Thoracic aorta (tissue), 2 donors: Measurements from ENCODE around the gene ATP2C1. TPM values are rescaled to one million over a fixed set of nuclear protein-coding genes. Genes with fewer than 3 reads are reported as not detected.

ENCODE experiments used
- ATAC-seq: fragments of 150-250 bp; one replicate; pipeline ENCODE4 v1.8.0; 2017; ENCODE audit warnings: low read depth; ENCODE audit not compliant: insufficient number of reproducible peaks, low FRiP score
- DNase-seq: peaks from one replicate; pipeline ENCODE4 v3.0.0-alpha.2; 2020; ENCODE audit warnings: low spot score
- H3K27ac ChIP-seq, 2 donors: fragments of 200-600 bp; sonication (generic); 1 replicate in 1 of 2; 2 replicates in 1 of 2; pipeline ENCODE4 v1.5.1; 2016; ENCODE audit warnings: mild to moderate bottlenecking in 2 of 2, moderate library complexity in 2 of 2
- H3K27me3 ChIP-seq: fragments of 200-600 bp; sonication (generic); replicated peaks from 2 replicates; pipeline ENCODE4 v1.6.0; 2016; ENCODE audit warnings: mild to moderate bottlenecking; ENCODE audit not compliant: insufficient read depth
- H3K36me3 ChIP-seq: fragments of 200-600 bp; sonication (generic); one replicate; pipeline ENCODE4 v1.5.1; 2016
- H3K4me1 ChIP-seq, 2 donors: fragments of 200-600 bp; sonication (generic); 1 replicate in 1 of 2; 2 replicates in 1 of 2; pipeline versions ENCODE4 v1.5.1 to v1.6.0; 2016; ENCODE audit warnings: low read depth in 2 of 2, mild to moderate bottlenecking in 1 of 2; ENCODE audit not compliant: control insufficient read depth in 1 of 2
- H3K4me3 ChIP-seq: fragments of 200-600 bp; sonication (generic); 2 replicates; pipeline ENCODE4 v1.5.1; 2016; ENCODE audit warnings: mild to moderate bottlenecking
- H3K9me3 ChIP-seq: fragments of 200-600 bp; sonication (generic); 2 replicates; pipeline ENCODE4 v1.5.1; 2016
- total RNA-seq, 2 donors: library from RNA; depleted of rRNA; stranded (reverse); fragments of >200 nt; gene quantifications; one replicate each; pipeline versions ENCODE4 v1.1.0 to v1.2.3, GENCODE V29; 2016
- TF ChIP-seq, protein P1 (sequence below): fragments of 200-600 bp; sonication (generic); IDR thresholded peaks from one replicate; pipeline ENCODE4 v1.5.1; 2019; ENCODE audit warnings: antibody characterized with exemption

ATP2C1 gene
- total RNA-seq, 2 donors from 2014 or later = 51.1 to 53.1 TPM

DNA sequence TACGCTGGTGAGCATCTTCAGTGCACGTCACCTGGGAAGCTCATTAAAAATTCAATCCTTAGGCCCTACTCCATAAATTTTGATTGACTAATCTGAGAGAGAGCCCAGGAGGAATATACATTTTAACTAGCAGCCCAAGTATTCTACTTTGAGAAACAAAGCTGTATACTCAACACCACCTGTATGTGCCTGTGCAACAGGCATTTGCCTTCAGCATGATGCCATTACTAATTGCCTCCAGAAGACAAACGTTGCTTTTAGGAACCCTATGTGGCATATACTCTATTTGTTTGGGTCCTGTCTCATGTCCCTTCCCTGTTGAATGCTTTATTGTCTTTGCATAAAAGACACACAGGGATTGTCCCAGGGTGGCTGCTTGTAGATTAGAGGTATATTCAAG, 125.1 kb downstream of the ATP2C1 start:
- Histone ChIP-seq H3K36me3 (peaks cover 11% of the 10 kb centered on the region), H3K27ac (no peak overlapping the region), H3K9me3 (no peaks in the 10 kb centered on the region), H3K4me1 (peaks cover 30 to 37% of the 10 kb centered on the region in 2 donors), H3K27me3 (no peaks in the 10 kb centered on the region), H3K4me3 (no peak overlapping the region)
- no peak for DNase-seq
- no peak for ATAC-seq
- TF ChIP-seq, protein P1, sequence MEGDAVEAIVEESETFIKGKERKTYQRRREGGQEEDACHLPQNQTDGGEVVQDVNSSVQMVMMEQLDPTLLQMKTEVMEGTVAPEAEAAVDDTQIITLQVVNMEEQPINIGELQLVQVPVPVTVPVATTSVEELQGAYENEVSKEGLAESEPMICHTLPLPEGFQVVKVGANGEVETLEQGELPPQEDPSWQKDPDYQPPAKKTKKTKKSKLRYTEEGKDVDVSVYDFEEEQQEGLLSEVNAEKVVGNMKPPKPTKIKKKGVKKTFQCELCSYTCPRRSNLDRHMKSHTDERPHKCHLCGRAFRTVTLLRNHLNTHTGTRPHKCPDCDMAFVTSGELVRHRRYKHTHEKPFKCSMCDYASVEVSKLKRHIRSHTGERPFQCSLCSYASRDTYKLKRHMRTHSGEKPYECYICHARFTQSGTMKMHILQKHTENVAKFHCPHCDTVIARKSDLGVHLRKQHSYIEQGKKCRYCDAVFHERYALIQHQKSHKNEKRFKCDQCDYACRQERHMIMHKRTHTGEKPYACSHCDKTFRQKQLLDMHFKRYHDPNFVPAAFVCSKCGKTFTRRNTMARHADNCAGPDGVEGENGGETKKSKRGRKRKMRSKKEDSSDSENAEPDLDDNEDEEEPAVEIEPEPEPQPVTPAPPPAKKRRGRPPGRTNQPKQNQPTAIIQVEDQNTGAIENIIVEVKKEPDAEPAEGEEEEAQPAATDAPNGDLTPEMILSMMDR = no peak

DNA sequence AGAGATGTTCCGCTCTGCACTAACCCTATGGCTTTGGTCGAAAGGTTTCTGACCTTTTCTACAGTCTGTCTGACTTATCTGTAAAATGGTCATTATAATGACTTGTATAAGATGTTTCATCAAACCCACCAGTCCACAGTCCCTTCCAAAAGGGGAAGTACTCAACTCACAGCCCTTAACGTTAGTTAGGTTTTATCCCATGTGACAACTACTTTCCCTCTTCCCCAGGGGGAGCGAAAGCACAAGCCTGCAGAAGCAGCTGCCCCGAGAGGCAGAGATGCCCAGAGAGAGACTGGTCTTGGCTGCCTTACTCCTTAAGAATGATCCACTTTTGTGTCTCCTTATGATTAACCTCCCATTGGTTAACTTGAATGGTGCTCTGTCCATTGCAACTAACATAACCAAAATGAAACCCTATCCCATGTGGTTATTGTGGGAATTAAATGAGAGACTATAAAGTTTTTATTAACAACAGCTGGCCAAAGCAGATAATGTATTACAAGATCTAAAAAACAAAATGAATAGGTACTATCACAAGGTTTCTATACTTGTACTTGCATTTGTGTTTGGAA, 126.3 kb downstream of the ATP2C1 start:
- H3K27me3 ChIP-seq = no peaks in the 10 kb centered on the region
- H3K36me3 ChIP-seq = peaks cover 8% of the 10 kb centered on the region
- no peak for ATAC-seq

DNA sequence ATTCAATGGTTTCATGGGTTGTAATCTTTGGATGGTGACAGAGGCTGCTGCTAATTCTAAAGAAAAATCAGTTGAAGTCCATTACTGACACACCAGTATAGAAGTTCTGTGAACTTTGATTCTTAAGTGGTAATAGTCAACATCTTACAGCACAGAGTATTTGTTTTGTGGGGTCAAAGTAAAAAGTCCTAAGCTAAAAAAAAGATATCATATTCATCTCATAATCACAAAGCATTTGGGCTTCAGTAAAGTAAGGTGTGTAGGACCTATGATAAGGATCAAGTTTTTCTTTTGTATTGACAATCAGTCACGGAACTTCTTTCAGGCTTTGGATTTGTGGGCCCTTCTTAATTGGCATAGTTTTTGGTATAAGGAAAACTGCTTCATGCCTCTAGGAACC, 131.7 kb downstream of the ATP2C1 start:
- Histone ChIP-seq H3K36me3 (no peaks in the 10 kb centered on the region), H3K27ac (no peak overlapping the region), H3K27me3 (no peaks in the 10 kb centered on the region), H3K4me1 (peaks cover 34 to 52% of the 10 kb centered on the region in 2 donors), H3K4me3 (peak overlapping the region; percentile 94), H3K9me3 (no peaks in the 10 kb centered on the region)
- TF ChIP-seq, protein P1 = no peak
- ATAC-seq (no peak), DNase-seq (no peak)

More for the DNA sequence above, 126.3 kb downstream of the ATP2C1 start:
- Histone ChIP-seq H3K9me3 (no peaks in the 10 kb centered on the region), H3K4me3 (no peak overlapping the region), H3K4me1 (peaks cover 30 to 48% of the 10 kb centered on the region in 2 donors), H3K27ac (no peak overlapping the region)
- DNase-seq = no peak
- TF ChIP-seq, protein P1 = no peak

DNA sequence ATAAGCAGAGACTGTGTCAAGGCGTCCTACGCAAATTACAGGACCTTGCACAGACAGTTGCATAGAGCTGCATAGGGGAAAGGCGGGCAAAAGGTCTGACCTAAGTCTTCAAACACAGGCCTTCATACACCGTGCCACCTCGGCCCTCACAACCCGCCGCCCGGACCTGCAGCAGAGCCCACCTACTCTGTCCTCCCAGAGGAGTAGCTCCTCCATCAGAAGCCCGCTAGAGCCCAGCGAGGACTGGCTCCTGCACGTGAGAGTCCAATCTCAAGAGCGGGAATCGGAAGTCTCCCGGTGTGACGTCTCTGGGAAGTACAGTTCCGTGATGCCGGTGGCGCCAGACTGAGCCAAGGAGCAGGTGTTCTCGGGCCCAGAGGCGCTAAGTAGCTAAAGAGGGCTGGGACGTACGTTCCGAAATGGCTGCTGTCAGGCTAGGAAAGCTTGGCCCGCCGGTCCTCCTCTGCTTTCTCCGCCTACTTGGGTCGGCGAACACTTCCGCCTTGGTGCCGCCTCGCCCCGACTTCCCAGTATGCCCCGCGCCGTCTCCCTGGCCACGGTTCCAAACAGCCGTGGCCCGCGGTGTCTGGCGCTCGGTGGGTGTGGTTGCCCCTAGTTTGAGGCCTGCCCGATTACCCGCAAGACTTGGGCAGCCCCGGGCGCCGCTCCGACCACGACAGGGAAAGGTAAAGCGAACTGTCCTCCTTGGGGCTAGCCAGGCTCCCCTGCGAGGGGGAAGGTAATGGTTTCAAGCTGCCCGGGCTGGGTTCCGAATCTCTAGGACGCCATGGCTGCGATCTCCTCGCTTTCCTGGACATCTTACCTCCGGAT, 132.7 kb downstream of the ATP2C1 start, which contains the start of the genes ASTE1 and NEK11:
TSS of gene ASTE1 (minus strand) at position 505 of the 831 bp plus-strand sequence. CDS start 1,519 bp downstream, outside the sequence.
TSS of gene NEK11 (plus strand) at position 557 of the 831 bp plus-strand sequence. CDS start 2,832 bp downstream, outside the sequence.
- no peaks in the 10 kb centered on the region for H3K9me3 ChIP-seq
- H3K27ac ChIP-seq = peak within 1 kb of the TSS; percentile 85 to 87
- DNase-seq = peak; percentile 76
- peaks cover 26 to 48% of the 10 kb centered on the region in 2 donors for H3K4me1 ChIP-seq
- H3K36me3 ChIP-seq = no peaks in the 10 kb centered on the region
- H3K27me3 ChIP-seq = no peaks in the 10 kb centered on the region
- peak within 1 kb of the TSS; percentile 94 for H3K4me3 ChIP-seq
- TF ChIP-seq, protein P1 = no peak
- ATAC-seq = peak; percentile 83

DNA sequence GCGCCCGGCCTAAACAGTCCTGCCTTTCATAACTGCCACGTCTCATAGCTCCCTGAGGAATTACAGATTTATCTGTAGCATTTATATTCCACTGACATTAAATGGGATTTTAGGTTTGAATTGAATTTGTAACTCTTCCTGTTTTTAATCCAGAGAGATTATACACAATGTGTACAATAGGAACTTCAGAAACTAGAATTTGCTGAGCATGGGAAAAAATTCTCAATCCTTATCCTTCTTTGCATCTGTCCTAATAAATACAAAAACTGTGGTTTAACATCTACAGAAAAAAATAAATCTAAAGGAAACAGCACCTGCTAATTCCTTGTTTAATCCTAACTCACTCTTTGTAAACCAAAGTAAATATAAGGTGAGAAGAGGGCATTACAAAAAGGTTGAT, 135.0 kb downstream of the ATP2C1 start:
- H3K36me3 ChIP-seq = no peaks in the 10 kb centered on the region
- DNase-seq (no peak), ATAC-seq (no peak)
- peaks cover 11 to 28% of the 10 kb centered on the region in 2 donors for H3K4me1 ChIP-seq
- no peaks in the 10 kb centered on the region for H3K9me3 ChIP-seq
- no peak overlapping the region for H3K4me3 ChIP-seq
- H3K27ac ChIP-seq = no peak overlapping the region
- TF ChIP-seq, protein P1 = no peak
- no peaks in the 10 kb centered on the region for H3K27me3 ChIP-seq
